Natural killer cell (primary cell): ENCODE results near the gene KIRREL3. TPM values are rescaled to one million over a fixed set of nuclear protein-coding genes. Genes with fewer than 3 reads are reported as not detected.

ENCODE experiments used
- ATAC-seq, 3 donors: fragments of 150-1000 bp in 2 of 3; fragments of 200-7000 bp in 1 of 3; cut with Tn5 transposase; 1 replicate in 1 of 3; 2 replicates in 2 of 3; pipeline ENCODE4 v1.10.0; 2021; ENCODE audit warnings: mild to moderate bottlenecking in 2 of 3, moderate library complexity in 2 of 3
- DNase-seq, 2 donors: peaks; one replicate each; pipeline versions ENCODE4 v3.0.0 to v3.0.0-alpha.2; 2013 to 2021; ENCODE audit warnings: mixed read lengths in 1 of 2
- H3K27ac ChIP-seq: one replicate; pipeline ENCODE4 v1.5.1; 2013; ENCODE audit warnings: mild to moderate bottlenecking, low read length
- H3K27me3 ChIP-seq: one replicate; pipeline ENCODE4 v1.6.1; 2013; ENCODE audit warnings: low read length; ENCODE audit not compliant: control insufficient read depth, insufficient read depth
- H3K36me3 ChIP-seq: one replicate; pipeline ENCODE4 v1.6.1; 2013; ENCODE audit warnings: low read length; ENCODE audit not compliant: control insufficient read depth, insufficient read depth
- H3K4me1 ChIP-seq: one replicate; pipeline ENCODE4 v1.6.1; 2013; ENCODE audit warnings: low read length; ENCODE audit not compliant: control insufficient read depth, insufficient read depth
- H3K4me3 ChIP-seq: one replicate; pipeline ENCODE4 v1.5.1; 2013; ENCODE audit warnings: low read length
- H3K9me3 ChIP-seq: one replicate; pipeline ENCODE4 v1.6.1; 2013; ENCODE audit warnings: low read length; ENCODE audit not compliant: control insufficient read depth, insufficient read depth
- H3K27ac Mint-ChIP-seq, 2 donors: one replicate each; pipeline ENCODE4 v1.8.0; 2022; ENCODE audit warnings: mild to moderate bottlenecking in 2 of 2, mixed read lengths in 2 of 2, moderate library complexity in 1 of 2
- H3K27me3 Mint-ChIP-seq, 2 donors: one replicate each; pipeline ENCODE4 v1.8.0; 2022; ENCODE audit warnings: low read depth in 2 of 2, mixed read lengths in 2 of 2
- H3K36me3 Mint-ChIP-seq: one replicate; pipeline ENCODE4 v1.8.0; 2022; ENCODE audit warnings: mixed read lengths
- H3K4me1 Mint-ChIP-seq, 2 donors: one replicate each; pipeline ENCODE4 v1.8.0; 2022; ENCODE audit warnings: mixed read lengths in 2 of 2
- H3K4me3 Mint-ChIP-seq: one replicate; pipeline ENCODE4 v1.8.0; 2022; ENCODE audit warnings: mild to moderate bottlenecking, moderate library complexity, mixed read lengths
- H3K9me3 Mint-ChIP-seq, 2 donors: one replicate each; pipeline ENCODE4 v1.8.0; 2022; ENCODE audit warnings: mixed read lengths in 2 of 2
- CTCF ChIP-seq: fragments of 200-600 bp; IDR thresholded peaks from one replicate; pipeline ENCODE4 v1.8.0; 2022; ENCODE audit warnings: antibody characterized with exemption
- WGBS: methylation state at CpG from one replicate; pipeline ENCODE4 v1.1.7; 2013; ENCODE audit warnings: missing lambda C conversion rate; ENCODE audit not compliant: insufficient coverage; 5-methylcytosine and 5-hydroxymethylcytosine counted together
- intact Hi-C: fragments of 100-400 bp; cut with micrococcal nuclease; formaldehyde crosslinking; loops from one replicate; pipeline ENCODE4 v1.14.2; 2022
- total RNA-seq, 4 donors: library from RNA; stranded (reverse); fragments of 120-200 nt in 1 of 4; gene quantifications; one replicate each; pipeline versions ENCODE4 v1.2.3 to v1.2.4, GENCODE V29; 2013 to 2022

The KIRREL3 gene
- total RNA-seq, 3 donors from 2014 or later (not counting 1 experiment from before 2014, with no cell fraction given): not detected

DNA sequence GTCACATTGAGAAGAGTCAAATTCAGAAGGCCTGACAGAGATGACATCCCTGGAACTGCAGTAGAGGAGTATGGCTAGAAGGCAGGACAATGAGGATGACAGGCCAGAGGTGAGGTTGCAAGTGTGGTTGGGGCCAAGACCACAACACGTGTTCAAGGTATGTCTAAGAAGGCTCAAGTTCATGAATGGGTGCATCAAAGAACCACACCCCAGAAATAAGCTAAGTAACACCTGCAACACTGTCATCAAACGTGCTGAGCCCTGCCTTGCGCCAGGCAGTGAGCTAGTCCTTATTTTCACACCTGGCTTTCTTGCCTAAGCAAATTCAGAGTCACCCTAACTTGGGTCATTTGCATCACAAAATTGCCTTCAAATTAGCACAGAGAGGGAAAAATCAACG is 313.6 kb downstream of the KIRREL3 start:
- Histone ChIP-seq H3K4me3 (no peak overlapping the region), H3K27ac (no peak overlapping the region), H3K9me3 (no peaks in the 10 kb centered on the region), H3K36me3 (no peaks in the 10 kb centered on the region), H3K4me1 (no peaks in the 10 kb centered on the region), H3K27me3 (no peaks in the 10 kb centered on the region)
- no peak overlapping the region for H3K27ac Mint-ChIP-seq
- intact Hi-C loops: no loop called here
- H3K27me3 Mint-ChIP-seq: peaks cover 13 to 26% of the 10 kb centered on the region in 2 donors
- DNase-seq (no peak), ATAC-seq (no peak)
- no peaks in the 10 kb centered on the region for H3K4me1 Mint-ChIP-seq
- TF ChIP-seq CTCF: no peak
- H3K4me3 Mint-ChIP-seq: no peak overlapping the region
- 66% methylated on average over 4 of the region's 4 CpGs for WGBS
- no peaks in the 10 kb centered on the region for H3K9me3 Mint-ChIP-seq
- H3K36me3 Mint-ChIP-seq: no peaks in the 10 kb centered on the region

DNA sequence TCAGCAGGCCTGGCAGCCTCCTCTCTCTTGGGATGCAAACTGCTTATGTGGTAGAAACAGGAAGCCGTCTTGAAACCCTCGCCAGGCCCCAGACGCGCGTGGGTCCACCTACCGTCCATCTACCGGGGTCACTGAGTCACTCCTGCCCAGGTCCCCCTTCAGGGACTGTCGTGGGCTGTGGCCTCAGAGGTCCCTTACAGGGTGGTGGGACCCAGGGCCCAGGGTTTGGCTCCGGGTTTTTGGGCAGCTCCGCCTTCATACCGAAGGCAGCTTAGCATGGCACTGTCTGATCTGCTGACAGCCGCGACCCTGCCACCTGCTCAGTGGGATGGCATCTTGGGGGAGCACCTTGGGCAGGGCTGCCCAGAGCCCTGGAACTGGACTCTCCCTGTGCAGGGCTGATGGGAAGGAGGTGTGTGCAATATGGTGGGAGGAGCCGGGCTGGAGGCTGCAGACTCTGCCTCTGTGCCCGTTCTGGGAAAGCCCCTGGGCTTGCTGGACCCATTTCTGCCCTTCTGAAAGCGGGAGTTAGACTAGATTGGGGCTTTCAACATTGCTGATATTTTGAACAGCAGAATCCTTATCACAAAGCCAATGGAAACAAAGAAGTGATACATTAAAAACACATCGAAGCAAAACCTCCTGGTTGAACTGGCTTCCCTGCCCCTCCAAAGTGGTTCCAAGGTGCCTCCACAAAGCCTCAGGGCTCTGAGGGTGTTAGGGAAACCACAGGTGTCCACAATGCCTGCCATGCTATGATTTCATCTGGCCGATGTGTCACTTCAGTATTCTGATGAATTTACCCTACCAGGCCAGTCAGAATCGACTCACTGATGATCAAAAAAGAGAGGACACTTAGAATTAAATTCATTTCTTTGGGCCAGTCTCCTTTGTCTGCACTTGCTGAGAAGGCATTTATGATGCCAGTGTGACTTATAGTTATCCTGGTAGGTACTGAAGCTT is 316.5 kb downstream of the KIRREL3 start:
- Mint-ChIP-seq H3K4me1 (no peaks in the 10 kb centered on the region), H3K4me3 (no peak overlapping the region), H3K27ac (no peak overlapping the region), H3K36me3 (no peaks in the 10 kb centered on the region), H3K9me3 (no peaks in the 10 kb centered on the region), H3K27me3 (peaks cover 18 to 28% of the 10 kb centered on the region in 2 donors)
- TF ChIP-seq CTCF: no peak
- Histone ChIP-seq H3K27me3 (no peaks in the 10 kb centered on the region), H3K27ac (no peak overlapping the region), H3K4me1 (no peaks in the 10 kb centered on the region), H3K4me3 (no peak overlapping the region), H3K9me3 (no peaks in the 10 kb centered on the region), H3K36me3 (no peaks in the 10 kb centered on the region)
- intact Hi-C loops: no loop called here
- 86% methylated on average over 19 of the region's 19 CpGs for WGBS
- no peak for ATAC-seq
- DNase-seq: no peak

DNA sequence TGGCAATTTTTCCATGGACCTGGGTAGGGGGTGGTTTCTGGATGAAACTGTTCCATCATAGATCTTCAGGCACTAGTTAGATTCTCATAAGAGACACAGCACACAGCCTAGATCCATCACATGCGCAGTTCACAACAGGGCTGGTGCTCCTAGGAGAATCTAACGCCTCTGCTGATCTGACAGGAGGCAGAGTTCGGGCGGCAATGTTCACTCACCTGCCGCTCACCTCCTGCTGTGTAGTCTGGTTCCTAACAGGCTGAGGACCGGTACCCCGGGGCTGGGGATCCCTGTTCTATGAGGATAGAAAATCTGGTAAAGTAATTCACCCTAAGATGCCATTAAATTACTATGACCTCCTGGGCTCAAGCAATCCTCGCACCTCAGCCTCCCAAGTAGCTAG is 318.0 kb downstream of the KIRREL3 start:
- no peaks in the 10 kb centered on the region for H3K9me3 Mint-ChIP-seq
- Histone ChIP-seq H3K4me3 (no peak overlapping the region), H3K36me3 (no peaks in the 10 kb centered on the region), H3K4me1 (no peaks in the 10 kb centered on the region), H3K9me3 (no peaks in the 10 kb centered on the region), H3K27me3 (no peaks in the 10 kb centered on the region), H3K27ac (no peak overlapping the region)
- 88% methylated on average over 7 of the region's 8 CpGs for WGBS
- ATAC-seq (no peak), DNase-seq (no peak)
- H3K4me1 Mint-ChIP-seq: no peaks in the 10 kb centered on the region
- H3K36me3 Mint-ChIP-seq: no peaks in the 10 kb centered on the region
- peaks cover 18 to 24% of the 10 kb centered on the region in 2 donors for H3K27me3 Mint-ChIP-seq
- intact Hi-C loops: no loop called here
- no peak overlapping the region for H3K27ac Mint-ChIP-seq
- no peak for TF ChIP-seq CTCF
- H3K4me3 Mint-ChIP-seq: no peak overlapping the region
